HCT116 (cell line): ENCODE data around the gene CAND2.
A peak's percentile ranks its signal among the peaks of the same experiment; 100 is the strongest.

Source experiments
- CEBPB ChIP-seq: IDR thresholded peaks from 2 replicates; pipeline ENCODE4 v1.6.1; 2012; ENCODE audit warnings: low read depth
- ELF1 ChIP-seq: IDR thresholded peaks from 2 replicates; pipeline ENCODE4 v1.6.1; 2012; ENCODE audit warnings: low read depth, borderline replicate concordance
- EZH2 ChIP-seq: fragments of 200-600 bp; sonication (generic); IDR thresholded peaks from 2 replicates; pipeline ENCODE4 v1.6.1; 2017; ENCODE audit warnings: antibody characterized with exemption, mixed run types
- FOSL1 ChIP-seq: IDR thresholded peaks from 2 replicates; pipeline ENCODE4 v1.6.1; 2012; ENCODE audit warnings: low read depth
- JUND ChIP-seq: IDR thresholded peaks from 2 replicates; pipeline ENCODE4 v1.6.1; 2012
- POLR2A ChIP-seq: IDR thresholded peaks from 2 replicates; pipeline ENCODE4 v1.7.0; 2011; ENCODE audit warnings: borderline replicate concordance; ENCODE audit not compliant: insufficient read depth, insufficient read length; ENCODE audit errors: extremely low read depth
- POLR2AphosphoS5 ChIP-seq: IDR thresholded peaks from 2 replicates; pipeline ENCODE4 v1.6.1; 2011; ENCODE audit warnings: mild to moderate bottlenecking, low read depth, low read length, moderate library complexity
- SIN3A ChIP-seq: IDR thresholded peaks from 2 replicates; pipeline ENCODE4 v1.6.1; 2012; ENCODE audit warnings: low read depth
- SP1 ChIP-seq: IDR thresholded peaks from 2 replicates; pipeline ENCODE4 v1.6.1; 2012; ENCODE audit warnings: low read depth
- YY1 ChIP-seq: IDR thresholded peaks from 2 replicates; pipeline ENCODE4 v1.6.1; 2011; ENCODE audit warnings: low read length, low read depth, moderate library complexity, mild to moderate bottlenecking; ENCODE audit not compliant: insufficient replicate concordance; ENCODE audit errors: extremely low read depth
- ZFX ChIP-seq: fragments of 450-650 bp; IDR thresholded peaks from 2 replicates; pipeline ENCODE4 v1.6.1; 2017
- TF ChIP-seq, protein P1 (sequence below): IDR thresholded peaks from 2 replicates; pipeline ENCODE4 v1.6.1; 2012
- TF ChIP-seq, protein P2 (sequence below), 3 experiments: fragments of 200-600 bp in 1 of 3; sonication (generic) in 1 of 3; IDR thresholded peaks in 2 of 3; conservative IDR thresholded peaks in 1 of 3; 2 replicates each; pipeline ENCODE4 v1.5.1; 2012 to 2017; ENCODE audit warnings: low read depth in 2 of 3, low read length in 2 of 3, antibody characterized with exemption in 1 of 3, borderline replicate concordance in 1 of 3, control low read depth in 1 of 3, mild to moderate bottlenecking in 1 of 3, mixed read lengths in 1 of 3, mixed run types in 1 of 3, moderate library complexity in 1 of 3; ENCODE audit not compliant: insufficient read depth in 1 of 3
- TF ChIP-seq, protein P3 (sequence below): IDR thresholded peaks from 2 replicates; pipeline ENCODE4 v1.6.1; 2012; ENCODE audit warnings: low read depth

DNA sequence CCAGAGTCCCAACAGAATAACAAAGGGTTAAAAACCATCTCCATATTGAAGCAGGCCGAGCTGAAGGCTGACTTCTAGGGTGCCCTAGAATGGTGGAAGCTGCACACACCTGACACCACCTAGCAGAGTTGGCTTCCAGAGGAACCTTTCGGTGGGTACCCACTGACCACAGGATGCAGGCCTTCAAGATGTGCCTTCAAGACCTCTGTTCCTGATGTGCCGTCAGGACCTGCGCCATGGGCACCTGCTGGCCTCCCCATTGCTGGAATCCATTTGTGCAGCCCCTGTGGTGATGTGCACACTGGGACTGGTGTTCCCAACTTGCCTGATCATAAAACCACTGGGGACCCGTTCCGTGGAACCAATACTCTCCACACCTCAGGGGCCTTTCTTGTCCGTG, 80.6 kb downstream of the CAND2 start:
- no peak for TF ChIP-seq YY1
- TF ChIP-seq, protein P1, sequence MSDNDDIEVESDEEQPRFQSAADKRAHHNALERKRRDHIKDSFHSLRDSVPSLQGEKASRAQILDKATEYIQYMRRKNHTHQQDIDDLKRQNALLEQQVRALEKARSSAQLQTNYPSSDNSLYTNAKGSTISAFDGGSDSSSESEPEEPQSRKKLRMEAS = no peak
- TF ChIP-seq POLR2AphosphoS5 = no peak
- TF ChIP-seq, protein P2, sequence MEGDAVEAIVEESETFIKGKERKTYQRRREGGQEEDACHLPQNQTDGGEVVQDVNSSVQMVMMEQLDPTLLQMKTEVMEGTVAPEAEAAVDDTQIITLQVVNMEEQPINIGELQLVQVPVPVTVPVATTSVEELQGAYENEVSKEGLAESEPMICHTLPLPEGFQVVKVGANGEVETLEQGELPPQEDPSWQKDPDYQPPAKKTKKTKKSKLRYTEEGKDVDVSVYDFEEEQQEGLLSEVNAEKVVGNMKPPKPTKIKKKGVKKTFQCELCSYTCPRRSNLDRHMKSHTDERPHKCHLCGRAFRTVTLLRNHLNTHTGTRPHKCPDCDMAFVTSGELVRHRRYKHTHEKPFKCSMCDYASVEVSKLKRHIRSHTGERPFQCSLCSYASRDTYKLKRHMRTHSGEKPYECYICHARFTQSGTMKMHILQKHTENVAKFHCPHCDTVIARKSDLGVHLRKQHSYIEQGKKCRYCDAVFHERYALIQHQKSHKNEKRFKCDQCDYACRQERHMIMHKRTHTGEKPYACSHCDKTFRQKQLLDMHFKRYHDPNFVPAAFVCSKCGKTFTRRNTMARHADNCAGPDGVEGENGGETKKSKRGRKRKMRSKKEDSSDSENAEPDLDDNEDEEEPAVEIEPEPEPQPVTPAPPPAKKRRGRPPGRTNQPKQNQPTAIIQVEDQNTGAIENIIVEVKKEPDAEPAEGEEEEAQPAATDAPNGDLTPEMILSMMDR (IDR thresholded peaks at IDR 0.05 in 2 of 3, conservative IDR thresholded peaks at IDR 0.05 in 1 of 3; ENCODE audit: borderline replicate concordance in 1 of 3, insufficient read depth in 1 of 3, low read depth in 2 of 3, low read length in 2 of 3) = no peak
- TF ChIP-seq POLR2A = no peak
- TF ChIP-seq EZH2 = no peak
- TF ChIP-seq, protein P3, sequence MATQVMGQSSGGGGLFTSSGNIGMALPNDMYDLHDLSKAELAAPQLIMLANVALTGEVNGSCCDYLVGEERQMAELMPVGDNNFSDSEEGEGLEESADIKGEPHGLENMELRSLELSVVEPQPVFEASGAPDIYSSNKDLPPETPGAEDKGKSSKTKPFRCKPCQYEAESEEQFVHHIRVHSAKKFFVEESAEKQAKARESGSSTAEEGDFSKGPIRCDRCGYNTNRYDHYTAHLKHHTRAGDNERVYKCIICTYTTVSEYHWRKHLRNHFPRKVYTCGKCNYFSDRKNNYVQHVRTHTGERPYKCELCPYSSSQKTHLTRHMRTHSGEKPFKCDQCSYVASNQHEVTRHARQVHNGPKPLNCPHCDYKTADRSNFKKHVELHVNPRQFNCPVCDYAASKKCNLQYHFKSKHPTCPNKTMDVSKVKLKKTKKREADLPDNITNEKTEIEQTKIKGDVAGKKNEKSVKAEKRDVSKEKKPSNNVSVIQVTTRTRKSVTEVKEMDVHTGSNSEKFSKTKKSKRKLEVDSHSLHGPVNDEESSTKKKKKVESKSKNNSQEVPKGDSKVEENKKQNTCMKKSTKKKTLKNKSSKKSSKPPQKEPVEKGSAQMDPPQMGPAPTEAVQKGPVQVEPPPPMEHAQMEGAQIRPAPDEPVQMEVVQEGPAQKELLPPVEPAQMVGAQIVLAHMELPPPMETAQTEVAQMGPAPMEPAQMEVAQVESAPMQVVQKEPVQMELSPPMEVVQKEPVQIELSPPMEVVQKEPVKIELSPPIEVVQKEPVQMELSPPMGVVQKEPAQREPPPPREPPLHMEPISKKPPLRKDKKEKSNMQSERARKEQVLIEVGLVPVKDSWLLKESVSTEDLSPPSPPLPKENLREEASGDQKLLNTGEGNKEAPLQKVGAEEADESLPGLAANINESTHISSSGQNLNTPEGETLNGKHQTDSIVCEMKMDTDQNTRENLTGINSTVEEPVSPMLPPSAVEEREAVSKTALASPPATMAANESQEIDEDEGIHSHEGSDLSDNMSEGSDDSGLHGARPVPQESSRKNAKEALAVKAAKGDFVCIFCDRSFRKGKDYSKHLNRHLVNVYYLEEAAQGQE = no peak
- TF ChIP-seq ZFX = peak; percentile 13; the same call in 1 of the 2 replicates
- no peak for TF ChIP-seq FOSL1
- no peak for TF ChIP-seq CEBPB
- no peak for TF ChIP-seq SP1
- TF ChIP-seq JUND = no peak
- no peak for TF ChIP-seq ELF1
- no peak for TF ChIP-seq SIN3A
